Gastroesophageal sphincter (tissue), 3 donors: ENCODE results near the gene SCN1A.

Experiments used
- POLR2A ChIP-seq, 2 donors: fragments of 450-650 bp; IDR thresholded peaks; one replicate each; pipeline ENCODE4 v1.6.1; 2017; ENCODE audit warnings: antibody characterized with exemption in 2 of 2, mild to moderate bottlenecking in 2 of 2, moderate library complexity in 1 of 2
- TF ChIP-seq, protein P1 (sequence below), 4 experiments: fragments of 200-600 bp in 2 of 4; fragments of 450-650 bp in 2 of 4; sonication (generic) in 1 of 4; IDR thresholded peaks; one replicate each; pipeline ENCODE4 v1.5.1; 2017 to 2019; ENCODE audit warnings: antibody characterized with exemption in 4 of 4, mild to moderate bottlenecking in 2 of 4, moderate library complexity in 2 of 4

DNA sequence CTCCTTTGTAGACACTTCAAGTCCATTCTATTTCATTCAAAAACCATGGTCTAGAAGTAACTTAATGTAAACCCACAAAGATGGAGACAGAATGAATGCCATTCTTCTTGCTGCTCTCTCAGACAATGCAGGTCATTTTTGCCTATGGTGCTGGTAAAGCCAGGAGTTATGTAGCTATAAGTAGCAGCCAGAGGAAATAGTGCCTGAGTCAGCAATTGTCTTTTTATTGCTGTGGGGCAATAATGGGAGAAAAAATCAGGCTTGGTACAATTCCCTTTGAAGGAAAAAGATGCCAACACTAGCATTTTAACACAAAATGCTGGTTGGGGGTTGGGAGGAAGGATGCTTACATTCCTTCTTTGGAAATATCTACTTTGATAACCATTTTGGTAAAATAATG lies 43.5 kb downstream of the SCN1A start:
- TF ChIP-seq, protein P1, sequence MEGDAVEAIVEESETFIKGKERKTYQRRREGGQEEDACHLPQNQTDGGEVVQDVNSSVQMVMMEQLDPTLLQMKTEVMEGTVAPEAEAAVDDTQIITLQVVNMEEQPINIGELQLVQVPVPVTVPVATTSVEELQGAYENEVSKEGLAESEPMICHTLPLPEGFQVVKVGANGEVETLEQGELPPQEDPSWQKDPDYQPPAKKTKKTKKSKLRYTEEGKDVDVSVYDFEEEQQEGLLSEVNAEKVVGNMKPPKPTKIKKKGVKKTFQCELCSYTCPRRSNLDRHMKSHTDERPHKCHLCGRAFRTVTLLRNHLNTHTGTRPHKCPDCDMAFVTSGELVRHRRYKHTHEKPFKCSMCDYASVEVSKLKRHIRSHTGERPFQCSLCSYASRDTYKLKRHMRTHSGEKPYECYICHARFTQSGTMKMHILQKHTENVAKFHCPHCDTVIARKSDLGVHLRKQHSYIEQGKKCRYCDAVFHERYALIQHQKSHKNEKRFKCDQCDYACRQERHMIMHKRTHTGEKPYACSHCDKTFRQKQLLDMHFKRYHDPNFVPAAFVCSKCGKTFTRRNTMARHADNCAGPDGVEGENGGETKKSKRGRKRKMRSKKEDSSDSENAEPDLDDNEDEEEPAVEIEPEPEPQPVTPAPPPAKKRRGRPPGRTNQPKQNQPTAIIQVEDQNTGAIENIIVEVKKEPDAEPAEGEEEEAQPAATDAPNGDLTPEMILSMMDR (IDR thresholded peaks at IDR 0.05): no peak
- TF ChIP-seq POLR2A (IDR thresholded peaks at IDR 0.05): no peak
